Progenitor cell of endocrine pancreas (in vitro differentiated cells): ENCODE data around the gene PAK1IP1. TPM values are rescaled to one million over a fixed set of nuclear protein-coding genes. Genes with fewer than 3 reads are reported as not detected.
"Not testable (repeated sequence)": the region's sequence is repeated elsewhere in the genome, so short reads cannot be mapped to it uniquely, and the experiment has no call there.

Experiments used
- DNase-seq: peaks from one replicate; pipeline ENCODE4 v3.0.0; 2021; ENCODE audit warnings: low spot score; ENCODE audit not compliant: unreplicated experiment
- H3K27ac Mint-ChIP-seq: 2 replicates; pipeline ENCODE4 v1.8.0; 2021; ENCODE audit warnings: mild to moderate bottlenecking, moderate library complexity, mixed read lengths
- H3K27me3 Mint-ChIP-seq: 2 replicates; pipeline ENCODE4 v1.8.0; 2021; ENCODE audit warnings: mixed read lengths
- H3K36me3 Mint-ChIP-seq: 2 replicates; pipeline ENCODE4 v1.8.0; 2022; ENCODE audit warnings: mixed read lengths; ENCODE audit not compliant: insufficient read depth
- H3K4me1 Mint-ChIP-seq: 2 replicates; pipeline ENCODE4 v1.8.0; 2021; ENCODE audit warnings: low read depth, mixed read lengths
- H3K4me3 Mint-ChIP-seq: 2 replicates; pipeline ENCODE4 v1.8.0; 2021; ENCODE audit warnings: low read depth, mild to moderate bottlenecking, moderate library complexity, mixed read lengths
- H3K9me3 Mint-ChIP-seq: 2 replicates; pipeline ENCODE4 v1.8.0; 2021; ENCODE audit warnings: low read depth, mixed read lengths
- total RNA-seq: library from RNA; stranded (reverse); gene quantifications from 2 replicates; pipeline ENCODE4 v1.2.1, GENCODE V29; 2021
- TF ChIP-seq, protein P1 (sequence below): fragments of 200-600 bp; sonication (generic); IDR thresholded peaks from one replicate; pipeline ENCODE4 v1.5.0; 2021; ENCODE audit warnings: antibody characterized with exemption, mild to moderate bottlenecking; ENCODE audit not compliant: unreplicated experiment

PAK1IP1 gene
- total RNA-seq, 1 donor from 2014 or later: 12.9 TPM

DNA sequence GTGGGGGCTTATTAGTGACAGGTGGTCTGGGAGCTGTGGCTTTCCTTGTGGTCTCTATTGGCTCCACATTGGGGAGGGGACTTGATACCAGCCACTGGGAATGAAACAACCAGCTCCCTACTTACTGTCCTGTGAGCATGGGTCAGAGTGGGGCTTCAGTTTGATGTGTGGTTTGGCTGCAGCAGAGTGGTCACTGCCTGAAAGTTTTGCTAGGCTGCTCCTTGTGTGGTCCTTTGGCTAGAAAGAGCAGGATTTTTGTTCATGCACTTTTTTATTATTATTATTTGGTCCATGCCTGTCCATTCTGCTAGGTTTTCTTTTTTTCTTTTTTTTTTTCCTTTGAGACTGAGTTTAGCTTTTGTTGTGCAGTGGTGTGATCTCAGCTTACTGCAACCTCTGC lies 45.3 kb downstream of the PAK1IP1 start:
- H3K27ac Mint-ChIP-seq: no peak overlapping the region
- no peaks in the 10 kb centered on the region for H3K9me3 Mint-ChIP-seq

DNA sequence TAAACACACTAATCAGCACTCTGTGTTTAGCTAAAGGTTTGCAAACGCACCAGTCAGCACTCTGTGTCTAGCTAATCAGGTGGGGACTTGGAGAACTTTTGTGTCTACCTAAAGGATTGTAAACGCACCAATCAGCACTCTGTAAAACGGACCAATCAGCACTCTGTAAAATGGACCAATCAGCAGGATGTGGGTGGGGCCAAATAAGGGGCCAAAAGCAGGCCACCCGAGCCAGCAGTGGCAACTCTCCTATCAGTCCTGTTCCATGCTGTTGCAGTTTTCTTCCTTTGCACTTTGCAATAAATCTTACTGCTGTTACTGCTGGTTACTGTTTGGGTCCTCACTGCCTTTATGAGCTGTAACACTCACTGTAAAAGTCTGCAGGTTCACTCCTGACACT lies 46.9 kb downstream of the PAK1IP1 start:
- DNase-seq, H3K4me1 Mint-ChIP-seq, H3K27me3 Mint-ChIP-seq, H3K9me3 Mint-ChIP-seq, H3K4me3 Mint-ChIP-seq, H3K36me3 Mint-ChIP-seq, H3K27ac Mint-ChIP-seq: not testable (repeated sequence)

More for the DNA sequence above, 45.3 kb downstream of the PAK1IP1 start:
- no peak for DNase-seq
- H3K27me3 Mint-ChIP-seq: no peaks in the 10 kb centered on the region
- no peak overlapping the region for H3K4me3 Mint-ChIP-seq
- TF ChIP-seq, protein P1, sequence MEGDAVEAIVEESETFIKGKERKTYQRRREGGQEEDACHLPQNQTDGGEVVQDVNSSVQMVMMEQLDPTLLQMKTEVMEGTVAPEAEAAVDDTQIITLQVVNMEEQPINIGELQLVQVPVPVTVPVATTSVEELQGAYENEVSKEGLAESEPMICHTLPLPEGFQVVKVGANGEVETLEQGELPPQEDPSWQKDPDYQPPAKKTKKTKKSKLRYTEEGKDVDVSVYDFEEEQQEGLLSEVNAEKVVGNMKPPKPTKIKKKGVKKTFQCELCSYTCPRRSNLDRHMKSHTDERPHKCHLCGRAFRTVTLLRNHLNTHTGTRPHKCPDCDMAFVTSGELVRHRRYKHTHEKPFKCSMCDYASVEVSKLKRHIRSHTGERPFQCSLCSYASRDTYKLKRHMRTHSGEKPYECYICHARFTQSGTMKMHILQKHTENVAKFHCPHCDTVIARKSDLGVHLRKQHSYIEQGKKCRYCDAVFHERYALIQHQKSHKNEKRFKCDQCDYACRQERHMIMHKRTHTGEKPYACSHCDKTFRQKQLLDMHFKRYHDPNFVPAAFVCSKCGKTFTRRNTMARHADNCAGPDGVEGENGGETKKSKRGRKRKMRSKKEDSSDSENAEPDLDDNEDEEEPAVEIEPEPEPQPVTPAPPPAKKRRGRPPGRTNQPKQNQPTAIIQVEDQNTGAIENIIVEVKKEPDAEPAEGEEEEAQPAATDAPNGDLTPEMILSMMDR: no peak
- H3K36me3 Mint-ChIP-seq: peaks cover 6% of the 10 kb centered on the region
- H3K4me1 Mint-ChIP-seq: no peaks in the 10 kb centered on the region

DNA sequence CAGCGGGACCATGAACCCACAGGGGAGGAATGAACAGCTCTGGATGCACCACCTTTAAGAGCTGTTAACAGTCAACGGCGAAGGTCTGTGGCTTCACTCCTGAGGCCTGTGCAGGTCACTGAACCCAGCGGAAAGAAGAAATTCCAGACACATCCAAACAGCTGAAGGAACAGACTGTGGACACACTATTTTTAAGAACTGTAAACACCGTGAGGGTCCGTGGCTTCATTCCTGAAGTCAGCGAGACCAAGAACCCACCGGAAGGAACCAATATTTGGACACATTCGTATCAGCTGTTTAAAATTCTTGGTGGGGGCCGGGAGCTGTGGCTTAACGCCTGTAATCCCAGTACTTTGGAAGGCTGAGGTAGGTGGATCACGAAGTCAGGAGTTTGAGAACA lies 47.5 kb downstream of the PAK1IP1 start:
- Mint-ChIP-seq H3K36me3 (peaks cover 6% of the 10 kb centered on the region), H3K9me3 (no peaks in the 10 kb centered on the region), H3K4me3 (no peak overlapping the region), H3K4me1 (peaks cover 5% of the 10 kb centered on the region), H3K27ac (no peak overlapping the region), H3K27me3 (no peaks in the 10 kb centered on the region)
- no peak for DNase-seq
- TF ChIP-seq, protein P1: no peak

DNA sequence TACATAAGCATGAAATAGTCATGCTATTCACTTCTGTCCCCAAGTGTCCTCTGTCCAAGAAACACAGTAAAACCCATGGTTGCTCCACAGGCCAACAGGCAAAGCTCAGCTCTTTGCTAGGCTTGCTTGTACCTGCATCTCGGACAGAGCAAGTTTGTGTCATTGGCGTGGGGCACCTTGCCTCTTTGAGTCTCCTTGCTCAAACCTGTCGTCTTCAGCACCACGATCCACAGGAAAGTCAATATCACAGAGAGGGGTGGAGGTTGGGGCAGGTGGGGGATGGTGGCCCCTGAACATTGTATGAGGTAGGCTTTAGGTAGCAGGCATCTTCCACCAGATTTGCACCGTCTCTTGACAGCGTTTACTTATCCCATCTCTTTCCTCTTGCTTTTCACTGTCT lies 48.7 kb downstream of the PAK1IP1 start:
- DNase-seq: no peak
- Mint-ChIP-seq H3K9me3 (no peaks in the 10 kb centered on the region), H3K27ac (no peak overlapping the region), H3K4me3 (no peak overlapping the region), H3K4me1 (peaks cover 8% of the 10 kb centered on the region), H3K27me3 (no peaks in the 10 kb centered on the region), H3K36me3 (peaks cover 3% of the 10 kb centered on the region)
- TF ChIP-seq, protein P1: no peak

DNA sequence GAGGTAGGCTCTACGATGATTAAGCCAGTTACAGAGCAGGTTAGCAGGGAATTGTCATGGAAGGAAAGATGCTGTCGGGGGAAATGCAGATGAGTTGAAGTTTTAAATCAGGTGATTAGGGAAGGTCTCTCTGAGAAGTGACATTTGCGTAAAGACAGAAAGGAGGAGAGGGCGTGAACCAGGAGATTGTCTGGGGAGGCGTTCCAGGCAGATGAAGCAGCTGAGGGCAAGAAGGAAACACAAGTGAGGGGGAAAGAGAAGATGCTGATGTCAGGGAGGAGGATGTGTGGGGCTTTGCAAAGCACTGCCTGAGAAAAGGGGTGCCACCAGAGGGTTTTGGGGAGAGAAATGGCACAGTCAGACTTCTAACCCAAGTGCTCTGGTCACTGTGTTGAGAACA lies 50.3 kb downstream of the PAK1IP1 start:
- peaks cover 1% of the 10 kb centered on the region for H3K36me3 Mint-ChIP-seq
- H3K4me1 Mint-ChIP-seq: peaks cover 24% of the 10 kb centered on the region
- TF ChIP-seq, protein P1: no peak
- no peak overlapping the region for H3K4me3 Mint-ChIP-seq
- no peak for DNase-seq
- H3K9me3 Mint-ChIP-seq: no peaks in the 10 kb centered on the region
- H3K27ac Mint-ChIP-seq: no peak overlapping the region
- no peaks in the 10 kb centered on the region for H3K27me3 Mint-ChIP-seq

DNA sequence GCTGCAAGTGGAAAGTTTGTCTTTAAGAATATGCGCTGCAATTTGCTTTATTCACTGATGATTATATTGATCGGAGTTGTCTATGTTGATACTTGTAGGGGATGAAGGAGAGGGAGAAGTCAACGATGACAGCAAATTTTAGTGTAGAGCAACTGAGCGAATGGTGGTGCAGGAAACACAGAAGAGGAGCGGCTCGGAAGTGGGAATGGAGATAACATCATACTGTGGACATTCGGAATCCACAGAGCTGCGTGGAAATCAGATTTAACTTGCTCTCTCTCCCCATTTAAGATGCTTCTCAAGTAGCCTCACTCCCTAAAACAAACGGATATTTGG lies 52.1 kb downstream of the PAK1IP1 start:
- TF ChIP-seq, protein P1: no peak
- Mint-ChIP-seq H3K27me3 (no peaks in the 10 kb centered on the region), H3K27ac (peak overlapping the region; percentile 97)

More for the DNA sequence above, 52.1 kb downstream of the PAK1IP1 start:
- Mint-ChIP-seq H3K4me1 (peaks cover 32% of the 10 kb centered on the region), H3K9me3 (no peaks in the 10 kb centered on the region), H3K36me3 (peaks cover 1% of the 10 kb centered on the region), H3K4me3 (peak overlapping the region; percentile 96)
- DNase-seq: no peak
